ENCODE results near the gene SPEM3. TPM values are rescaled to one million over a fixed set of nuclear protein-coding genes. Genes with fewer than 3 reads are reported as not detected.

SPEM3 gene
- total RNA-seq, 1 donor from 2014 or later, result not detected

GRCh38 chr17:7417056-7417655, 11.5 kb upstream of the SPEM3 start:
- intact Hi-C loops (cut with DNase I), result no loop called here

DNA sequence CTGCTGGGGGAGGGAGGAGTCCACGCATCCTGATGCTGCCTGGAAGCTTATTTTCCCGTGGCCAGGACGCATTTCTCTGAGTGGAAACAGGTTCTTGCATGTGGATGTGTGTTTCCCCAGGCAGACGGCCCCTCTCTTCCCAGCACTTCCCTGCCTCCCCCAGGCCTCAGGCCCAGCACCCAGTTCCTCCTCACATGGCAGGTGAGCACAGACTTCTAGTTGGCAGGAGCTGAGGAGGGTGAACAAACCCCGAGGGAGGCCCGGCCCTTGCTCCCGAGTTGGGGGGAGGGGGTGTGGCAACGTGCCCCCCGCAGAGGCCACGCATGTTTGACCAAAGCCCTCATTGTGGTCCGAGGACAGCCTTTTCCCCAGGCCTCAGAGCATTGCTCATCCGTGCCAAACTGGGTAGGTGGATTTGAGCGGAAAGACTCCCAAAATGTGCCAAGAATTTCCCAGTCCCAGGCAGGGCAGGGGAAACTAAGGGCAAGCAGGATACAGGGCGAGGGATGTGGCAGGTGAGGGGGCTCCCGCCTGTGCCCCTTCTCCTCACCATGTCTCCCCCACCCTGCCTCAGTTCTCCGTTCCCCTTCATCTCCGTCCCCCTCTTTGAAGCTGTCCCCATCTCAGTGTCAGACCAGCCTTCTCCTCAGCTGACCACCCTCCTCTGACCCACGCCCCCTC, 10.0 kb upstream of the SPEM3 start:
- intact Hi-C loops (cut with DNase I), result no loop called here
- no peak for DNase-seq (ENCODE audit: low spot score)

More at GRCh38 chr17:7417056-7417655, 11.5 kb upstream of the SPEM3 start:
- DNase-seq (ENCODE audit: low spot score), result no peak

DNA sequence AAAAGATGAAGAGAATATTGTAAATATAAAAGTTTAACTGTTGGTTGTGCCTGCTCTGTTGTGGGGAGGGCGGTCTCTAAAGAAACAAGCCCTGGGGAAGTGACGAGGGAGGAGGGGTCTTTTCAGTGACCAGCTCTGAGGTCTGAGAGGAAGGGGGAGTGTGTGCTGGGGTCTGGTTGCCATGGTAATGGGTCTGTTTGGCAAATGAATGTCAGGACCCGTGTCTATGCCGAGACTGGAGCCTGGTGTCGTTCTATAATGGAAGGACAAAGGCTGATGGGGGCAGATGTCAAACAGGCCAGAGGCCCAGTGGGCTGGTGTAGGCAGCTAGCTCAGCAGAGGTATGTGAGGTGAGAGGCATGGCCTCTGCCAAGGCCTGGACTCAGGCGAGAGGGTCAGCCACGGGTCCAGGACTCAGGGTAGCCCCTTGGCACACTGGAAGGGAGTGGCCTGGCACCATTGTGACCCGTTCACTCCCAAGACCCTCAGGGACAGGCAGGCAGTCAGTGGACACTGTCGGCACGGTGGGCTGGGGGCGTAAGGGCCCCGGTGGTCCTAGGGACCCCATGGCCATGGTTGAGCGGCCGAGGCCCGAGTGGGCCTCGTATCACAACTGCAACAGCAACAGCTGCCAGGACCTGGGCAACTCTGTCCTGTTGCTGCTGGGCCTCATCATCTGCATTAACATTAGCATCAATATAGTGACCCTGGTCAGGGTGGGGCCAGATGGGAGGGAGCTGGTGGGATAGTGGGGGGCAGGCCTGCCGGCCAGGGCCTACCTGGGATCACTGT, 8.6 kb upstream of the SPEM3 start, which contains the start of gene SPEM1:
Gene SPEM1 (plus strand): TSS at position 506 of the 792 bp plus-strand sequence. CDS start 61 bp downstream, at position 567.
- intact Hi-C loops (cut with DNase I), result no loop called here
- no peak for DNase-seq (ENCODE audit: low spot score)

DNA sequence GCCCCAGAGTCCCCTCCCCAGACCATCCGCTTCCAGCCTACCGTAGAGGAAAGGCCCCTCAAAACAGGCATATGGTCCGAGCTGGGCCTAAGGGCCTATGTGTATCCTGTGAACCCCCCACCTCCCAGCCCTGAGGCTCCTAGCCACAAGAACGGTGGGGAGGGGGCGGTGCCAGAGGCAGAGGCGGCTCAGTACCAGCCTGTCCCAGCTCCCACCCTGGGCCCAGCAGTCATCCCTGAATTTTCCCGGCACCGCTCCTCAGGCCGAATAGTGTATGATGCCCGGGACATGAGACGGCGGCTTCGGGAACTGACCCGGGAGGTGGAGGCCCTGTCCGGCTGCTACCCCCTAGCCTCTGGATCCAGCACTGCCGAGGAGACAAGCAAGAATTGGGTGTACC, 7.5 kb upstream of the SPEM3 start:
- no peak for DNase-seq (ENCODE audit: low spot score)
- intact Hi-C loops (cut with DNase I), result no loop called here

- no peak for DNase-seq (ENCODE audit: low spot score)
- intact Hi-C loops (cut with DNase I), result no loop called here
These were observed 5.0 kb upstream of the SPEM3 start for GRCh38 chr17:7423679-7424078.

DNA sequence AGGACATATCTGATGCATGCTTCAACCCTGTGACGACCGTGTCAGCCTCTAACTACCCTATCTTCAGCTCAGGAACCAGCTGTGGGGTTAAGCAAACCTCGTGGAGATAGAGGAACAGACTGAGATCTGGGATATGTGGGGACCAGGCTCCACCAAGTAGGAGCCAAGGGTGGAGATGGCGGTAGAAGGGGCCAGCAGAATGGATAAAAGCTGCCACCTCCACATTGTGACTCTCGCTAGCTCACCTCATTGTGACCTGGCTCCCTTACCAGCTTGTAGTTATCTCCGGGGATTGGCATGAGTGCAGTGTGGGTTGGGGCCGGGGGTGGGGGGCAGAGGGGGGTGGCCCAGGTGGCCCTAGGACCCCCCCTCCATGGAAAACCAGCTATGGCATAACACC, 3.3 kb upstream of the SPEM3 start, which contains the start of gene SPEM2:
Gene SPEM2 (plus strand): TSS at position 301 of the 400 bp plus-strand sequence. CDS start 73 bp downstream, at position 374.
- intact Hi-C loops (cut with DNase I), result no loop called here

DNA sequence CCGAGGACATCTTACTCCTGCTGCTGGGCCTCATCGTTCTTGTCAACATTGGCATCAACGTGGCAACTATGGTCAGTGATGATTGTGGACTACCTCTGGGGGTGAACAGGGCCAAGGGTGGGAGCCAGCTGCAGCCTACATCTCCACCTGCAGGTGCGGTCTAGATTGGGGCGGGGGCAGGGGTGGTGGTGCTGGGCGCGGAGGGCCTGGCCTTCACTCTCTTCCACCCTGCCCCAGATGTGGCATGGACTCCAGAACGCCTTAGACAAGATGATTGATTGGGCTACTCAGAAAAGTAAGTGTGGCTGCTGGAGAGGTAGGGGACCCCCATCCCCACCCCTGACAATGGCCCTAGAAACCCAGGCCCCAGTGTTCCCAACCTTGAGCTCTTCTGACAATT, 2.9 kb upstream of the SPEM3 start:
- intact Hi-C loops (cut with DNase I), result no loop called here
- DNase-seq (ENCODE audit: low spot score), result no peak

More for the DNA sequence above, 3.3 kb upstream of the SPEM3 start, which contains the start of gene SPEM2:
- DNase-seq (ENCODE audit: low spot score), result no peak

- intact Hi-C loops (cut with DNase I), result no loop called here
- DNase-seq (ENCODE audit: low spot score), result no peak
These were observed 2.3 kb upstream of the SPEM3 start for GRCh38 chr17:7426203-7426863.

DNA sequence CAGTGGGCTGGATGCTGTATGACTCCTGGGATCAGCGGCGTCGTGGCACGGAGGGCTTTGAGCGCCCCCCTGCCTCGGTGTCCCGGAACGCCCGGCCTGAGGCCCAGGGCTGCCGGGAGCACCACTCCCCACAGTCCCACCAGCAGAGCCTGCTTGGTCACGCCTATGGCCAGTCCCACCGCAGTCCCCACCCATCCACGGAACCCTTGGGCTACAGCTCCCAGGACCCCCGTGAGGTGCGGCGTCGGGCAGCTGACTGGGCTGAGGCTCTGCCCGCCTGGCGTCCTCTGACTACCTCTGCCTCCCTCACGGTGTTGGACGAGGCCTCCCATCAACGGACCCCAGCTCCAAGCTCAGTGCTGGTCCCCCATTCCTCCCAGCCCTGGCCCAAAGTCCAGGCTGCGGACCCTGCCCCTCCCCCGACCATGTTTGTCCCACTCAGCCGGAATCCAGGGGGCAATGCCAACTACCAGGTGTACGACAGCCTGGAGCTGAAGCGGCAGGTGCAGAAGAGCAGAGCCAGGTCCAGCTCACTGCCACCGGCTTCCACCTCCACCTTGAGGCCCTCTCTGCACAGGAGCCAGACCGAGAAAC, 1.7 kb upstream of the SPEM3 start:
- DNase-seq (ENCODE audit: low spot score), result no peak
- intact Hi-C loops (cut with DNase I), result no loop called here

DNA sequence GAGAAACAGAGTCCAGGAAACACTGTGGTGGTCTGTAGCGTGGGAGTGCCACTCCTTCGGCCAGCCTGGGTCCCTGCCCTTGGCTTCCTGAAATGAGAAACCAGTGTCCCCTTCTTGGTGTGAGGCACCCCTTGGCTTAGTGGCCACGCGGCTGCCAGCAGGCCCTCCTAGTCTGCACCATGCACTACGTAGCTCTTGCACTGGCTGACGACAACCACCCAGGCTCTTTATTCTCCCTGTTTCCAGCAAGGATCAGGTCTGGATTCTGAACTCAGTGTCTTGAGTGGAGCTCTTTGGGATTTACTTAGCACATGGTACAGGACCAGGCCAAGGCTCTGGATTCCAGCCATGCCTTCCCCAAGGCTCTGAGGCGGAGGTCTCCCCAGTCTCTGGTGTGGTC, 1.1 kb upstream of the SPEM3 start:
- intact Hi-C loops (cut with DNase I), result no loop called here
- DNase-seq (ENCODE audit: low spot score), result no peak

DNA sequence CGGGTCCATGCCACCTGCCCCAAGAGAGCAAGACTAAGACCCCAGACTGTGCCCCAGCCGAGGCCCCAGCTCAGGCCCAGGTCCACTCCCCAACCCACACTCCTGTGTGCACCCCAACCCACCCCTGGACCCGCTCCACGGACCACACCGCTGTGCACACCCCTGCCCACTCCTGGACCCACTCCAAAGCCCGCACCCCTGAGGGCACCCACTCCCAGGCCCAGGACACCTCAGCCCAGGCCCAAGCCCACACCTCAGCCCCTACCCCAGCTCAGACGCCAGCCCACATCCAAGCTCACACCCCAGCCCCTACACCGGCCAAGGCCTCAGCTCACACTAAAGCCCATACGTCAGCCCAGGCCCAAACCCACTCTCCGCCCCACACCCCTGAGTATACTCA, 1.1 kb downstream of the SPEM3 start:
- DNase-seq (ENCODE audit: low spot score), result no peak
- intact Hi-C loops (cut with DNase I), result no loop called here

DNA sequence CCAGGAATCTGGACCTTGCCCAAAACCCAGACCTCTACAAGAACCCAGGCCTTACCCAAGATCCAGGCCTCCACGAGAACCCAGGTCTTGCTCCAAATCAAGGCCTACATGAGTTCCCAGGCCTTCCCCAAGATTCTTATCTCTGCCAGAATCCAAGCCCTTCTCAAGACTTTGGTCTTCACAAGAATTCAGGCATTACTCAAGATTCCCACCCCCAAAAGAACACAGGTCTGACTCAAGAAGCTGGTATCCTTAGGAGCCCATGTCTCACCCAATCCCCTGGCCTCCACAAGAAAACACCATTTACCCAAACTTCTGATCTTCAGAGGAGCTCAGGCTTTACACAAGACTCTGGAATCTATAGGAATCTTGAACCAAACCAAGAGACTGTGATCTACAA, 2.6 kb downstream of the SPEM3 start:
- DNase-seq (ENCODE audit: low spot score), result no peak
- intact Hi-C loops (cut with DNase I), result no loop called here

GRCh38 chr17:7432296-7432695, 3.6 kb downstream of the SPEM3 start:
- no peak for DNase-seq (ENCODE audit: low spot score)
- intact Hi-C loops (cut with DNase I), result no loop called here

DNA sequence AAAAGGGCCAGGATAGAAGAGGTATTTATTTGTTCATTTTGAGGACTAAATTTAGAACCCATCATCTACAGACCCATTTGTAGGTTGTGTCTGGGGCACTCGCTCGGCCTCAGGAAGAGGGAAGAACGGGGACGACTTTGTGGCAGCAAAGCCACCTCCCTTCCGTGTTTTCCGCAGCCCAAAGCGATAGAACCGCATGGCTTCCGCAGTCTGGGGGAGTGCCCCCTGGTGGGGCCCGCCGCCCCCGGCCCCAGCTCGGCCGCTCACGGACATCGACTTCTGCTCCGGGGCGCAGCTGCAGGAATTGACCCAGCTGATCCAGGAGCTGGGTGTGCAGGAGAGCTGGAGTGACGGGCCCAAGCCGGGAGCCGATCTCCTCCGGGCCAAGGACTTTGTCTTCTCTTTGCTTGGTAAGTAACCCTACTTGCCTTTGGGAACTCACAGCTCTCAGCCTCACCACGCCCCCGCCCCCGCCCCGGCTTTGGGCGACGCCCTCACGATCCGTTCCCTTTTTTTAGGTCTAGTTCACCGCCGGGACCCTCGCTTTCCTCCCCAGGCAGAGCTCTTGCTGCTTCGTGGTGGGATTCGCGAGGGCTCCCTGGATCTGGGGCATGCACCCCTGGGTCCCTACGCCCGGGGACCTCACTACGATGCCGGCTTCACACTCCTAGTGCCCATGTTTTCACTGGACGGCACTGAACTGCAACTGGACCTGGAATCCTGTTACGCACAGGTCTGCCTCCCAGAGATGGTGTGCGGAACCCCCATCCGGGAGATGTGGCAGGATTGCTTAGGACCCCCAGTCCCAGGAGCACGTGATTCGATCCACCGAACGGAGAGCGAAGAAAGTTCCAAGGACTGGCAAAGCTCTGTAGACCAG, 7.3 kb downstream of the SPEM3 start:
- intact Hi-C loops (cut with DNase I), result loop anchor here (2.0 kb wide), 1 partner anchor 81 kb away; the partner anchor contains the start of gene TMEM95
- no peak for DNase-seq (ENCODE audit: low spot score)

DNA sequence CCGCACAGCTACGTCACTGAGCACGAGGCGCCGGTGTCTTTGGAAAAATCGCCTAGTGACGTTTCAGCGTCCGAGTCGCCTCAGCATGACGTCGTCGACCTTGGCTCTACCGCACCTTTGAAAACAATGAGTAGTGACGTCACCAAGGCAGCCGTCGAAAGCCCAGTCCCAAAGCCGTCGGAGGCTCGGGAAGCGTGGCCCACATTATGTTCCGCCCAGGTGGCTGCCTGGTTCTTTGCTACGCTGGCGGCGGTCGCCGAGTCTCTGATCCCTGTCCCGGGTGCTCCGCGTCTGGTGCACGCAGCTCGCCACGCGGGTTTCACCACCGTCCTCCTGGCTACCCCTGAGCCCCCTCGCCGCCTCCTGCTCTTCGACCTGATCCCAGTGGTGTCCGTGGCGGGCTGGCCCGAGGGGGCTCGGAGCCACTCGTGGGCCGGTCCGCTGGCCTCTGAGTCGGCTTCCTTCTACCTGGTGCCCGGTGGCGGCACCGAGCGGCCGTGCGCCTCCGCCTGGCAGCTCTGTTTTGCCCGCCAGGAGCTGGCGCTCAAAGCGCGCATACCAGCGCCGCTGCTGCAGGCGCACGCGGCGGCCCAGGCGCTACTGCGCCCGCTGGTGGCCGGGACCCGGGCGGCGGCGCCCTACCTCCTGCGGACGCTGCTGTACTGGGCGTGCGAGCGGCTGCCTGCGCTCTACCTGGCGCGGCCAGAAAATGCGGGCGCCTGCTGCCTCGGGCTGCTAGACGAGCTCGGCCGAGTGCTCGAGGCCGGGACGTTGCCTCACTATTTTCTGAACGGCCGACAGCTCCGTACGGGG, 8.1 kb downstream of the SPEM3 start:
- intact Hi-C loops (cut with DNase I), result loop anchor here (2.0 kb wide), 1 partner anchor 82 kb away; the partner anchor contains the start of gene TMEM95
- peak; percentile 91 for DNase-seq (ENCODE audit: low spot score)

DNA sequence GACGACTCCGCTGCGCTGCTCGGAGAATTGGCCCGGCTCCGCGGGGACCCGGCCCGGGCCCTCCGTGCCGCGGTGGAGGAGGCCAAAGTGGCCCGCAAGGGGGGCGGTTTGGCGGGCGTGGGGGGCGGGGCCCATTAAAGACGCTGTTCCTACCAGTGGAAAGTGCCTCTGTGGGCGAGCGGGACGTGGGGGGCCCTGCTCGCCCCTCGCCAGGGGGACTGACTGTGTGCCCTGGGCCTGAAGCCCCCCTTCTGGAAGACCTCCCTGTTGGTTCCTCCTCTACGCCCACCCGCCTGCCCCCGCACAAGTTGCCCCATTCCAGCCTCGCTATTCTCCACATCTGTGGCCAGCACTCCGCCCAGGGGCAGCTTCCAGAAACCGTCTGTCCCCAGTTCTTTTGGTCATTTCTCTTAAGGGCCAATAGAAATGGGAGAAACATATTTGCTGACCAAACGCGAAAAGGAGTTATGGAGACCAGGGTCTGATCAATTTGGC, 8.8 kb downstream of the SPEM3 start:
- no peak for DNase-seq (ENCODE audit: low spot score)
- intact Hi-C loops (cut with DNase I), result loop anchor here (2.0 kb wide), 1 partner anchor 83 kb away; the partner anchor contains the start of gene TMEM95

DNA sequence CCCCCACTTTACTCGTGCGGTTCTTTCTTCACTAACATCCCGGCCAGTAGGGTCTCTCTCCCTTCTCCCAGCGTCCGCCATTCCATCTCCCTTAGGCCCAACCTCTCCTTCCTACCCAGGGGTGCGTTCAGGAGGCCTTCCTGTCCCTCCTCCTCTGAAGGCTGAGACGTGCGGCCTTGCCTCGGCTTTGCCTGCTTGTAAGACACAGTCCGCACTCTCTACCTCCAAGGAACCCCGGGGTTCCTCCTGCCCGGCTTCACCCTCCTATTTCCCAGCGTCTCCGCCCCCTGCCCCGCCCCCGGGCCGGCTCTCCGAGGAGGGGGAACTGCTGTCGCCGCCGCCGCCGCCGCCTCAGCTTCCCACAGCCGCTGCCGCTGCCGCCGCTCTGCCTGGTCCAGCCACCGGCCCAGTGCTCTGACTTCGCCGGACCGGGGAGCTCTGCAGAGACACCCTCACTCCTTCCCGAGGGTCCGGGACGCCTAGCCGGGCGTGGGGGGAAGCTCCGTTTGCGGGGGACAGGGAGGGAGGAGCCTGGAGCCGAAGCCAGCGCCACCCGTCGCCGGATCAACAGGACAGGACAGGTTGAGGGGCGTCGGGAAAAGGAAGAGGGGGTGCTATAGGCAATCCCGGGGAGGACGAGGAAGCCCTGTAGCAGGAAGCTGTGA, 9.4 kb downstream of the SPEM3 start:
- DNase-seq (ENCODE audit: low spot score), result peak; percentile 93
- intact Hi-C loops (cut with DNase I), result loop anchor here (2.0 kb wide), 4 partner anchors 39 to 123 kb away; partner anchors contain the start of genes POLR2A, SENP3 and TMEM95
